Measurements from ENCODE around the gene CRYGB.

Gene CRYGB, protein sequence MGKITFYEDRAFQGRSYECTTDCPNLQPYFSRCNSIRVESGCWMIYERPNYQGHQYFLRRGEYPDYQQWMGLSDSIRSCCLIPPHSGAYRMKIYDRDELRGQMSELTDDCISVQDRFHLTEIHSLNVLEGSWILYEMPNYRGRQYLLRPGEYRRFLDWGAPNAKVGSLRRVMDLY
- total RNA-seq = 0 reads per million in 2 donors

DNA sequence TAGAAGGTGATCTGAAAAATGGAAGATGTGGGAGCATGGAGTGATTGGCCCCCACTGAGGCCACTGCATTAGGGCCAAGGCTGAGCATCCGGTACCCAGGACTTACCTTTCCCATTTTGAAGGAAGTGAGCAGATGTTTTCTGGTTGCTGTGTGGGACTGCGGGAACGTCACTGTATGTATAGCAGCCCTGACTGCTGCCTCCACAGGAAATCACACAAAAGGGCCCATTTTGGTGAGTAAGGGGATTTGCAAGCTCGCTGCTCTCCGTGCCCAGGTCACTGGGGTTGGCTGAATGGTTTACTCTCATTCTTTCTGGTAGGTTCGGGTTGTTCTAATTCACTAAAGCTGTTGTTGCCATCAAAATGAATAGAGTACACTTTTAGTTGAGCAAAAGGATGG lies at the start of gene CRYGB:
CRYGB (minus strand) TSS at position 153 of the 400 bp plus-strand sequence; CDS start at position 115, 38 bp downstream.
- DNase-seq = no peak

DNA sequence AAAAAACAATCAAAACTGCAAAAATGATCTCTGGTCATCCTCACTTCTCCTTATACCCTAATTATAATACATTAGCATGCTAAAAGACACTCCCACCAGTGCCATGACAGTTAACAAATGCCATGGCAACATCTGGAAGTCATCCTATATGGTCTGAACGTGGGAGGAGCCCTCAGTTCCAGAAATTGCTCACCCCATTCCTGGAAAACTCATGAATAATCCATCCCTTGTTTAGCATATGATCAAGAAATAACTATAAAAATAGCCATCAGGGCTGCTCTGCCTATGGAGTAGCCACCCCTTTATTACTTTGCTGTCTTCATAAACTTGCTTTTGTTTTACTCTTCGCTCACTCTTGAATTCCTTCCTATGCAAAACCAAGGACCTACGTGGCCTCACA lies 49.6 kb upstream of the CRYGB start:
- DNase-seq = no peak

DNA sequence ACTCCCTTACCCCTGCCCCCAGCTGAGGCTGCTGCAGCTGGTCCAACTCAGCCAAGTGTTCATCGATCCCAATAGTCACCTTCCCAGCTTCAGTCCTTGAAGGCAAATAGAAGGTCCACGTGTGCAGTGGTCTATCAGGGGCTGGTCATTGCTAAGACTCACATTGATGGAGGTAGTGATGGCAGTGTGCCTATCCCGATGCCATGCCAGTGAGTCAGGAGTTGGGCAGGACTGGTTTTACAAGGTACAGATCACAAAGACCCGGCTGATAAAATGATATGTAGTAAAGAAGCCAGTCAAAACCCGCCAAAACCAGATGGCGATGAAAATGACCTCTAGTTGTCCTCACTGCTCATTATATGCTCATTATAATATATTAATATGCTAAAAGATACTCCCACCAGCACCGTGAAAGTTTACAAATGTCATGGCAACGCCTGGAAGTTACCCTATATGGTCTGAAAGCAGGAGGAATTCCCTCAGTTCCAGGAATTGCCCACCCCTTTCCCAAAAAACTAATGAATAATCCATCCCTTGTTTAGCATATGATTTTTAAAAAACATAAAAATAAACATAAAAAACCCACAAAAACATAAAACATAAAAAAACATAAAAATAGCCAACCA lies 46.8 kb upstream of the CRYGB start:
- no peak for DNase-seq

DNA sequence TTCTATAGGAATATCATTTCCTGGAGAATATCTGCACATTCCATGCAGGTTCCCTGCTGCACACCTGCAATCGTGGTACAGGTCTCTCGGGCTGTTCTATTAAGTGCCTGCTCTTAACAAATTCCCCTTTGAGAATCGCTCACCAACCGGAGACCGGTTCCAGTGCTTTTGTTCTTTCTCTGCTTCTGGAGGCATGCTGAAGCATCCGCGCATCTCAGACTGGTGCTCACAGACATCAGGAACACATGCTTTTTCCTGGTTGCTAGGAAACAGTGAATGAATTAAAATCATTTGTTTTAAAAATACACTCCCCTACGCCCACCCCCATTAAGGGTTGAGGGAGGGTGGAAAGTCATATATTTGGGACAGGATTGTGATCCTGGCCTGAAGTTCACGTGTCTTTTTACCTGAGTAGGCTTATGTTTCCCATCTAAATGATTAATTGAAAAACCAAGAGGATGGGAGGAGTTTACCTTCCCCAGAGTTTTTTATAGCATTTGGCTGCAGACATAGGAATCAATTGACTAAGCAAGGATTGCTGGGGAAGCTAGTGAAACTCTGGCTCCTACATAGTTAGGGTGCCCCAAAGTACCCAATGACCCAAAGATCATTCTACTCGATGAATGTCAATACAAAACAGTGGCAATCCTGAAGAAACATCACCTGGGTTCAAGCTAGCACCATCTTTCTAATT lies 44.0 kb upstream of the CRYGB start, which contains the start of gene C2orf80:
C2orf80 (minus strand) TSS at position 221 of the 694 bp plus-strand sequence. CDS start 3,044 bp downstream, outside the sequence.
- DNase-seq = no peak

DNA sequence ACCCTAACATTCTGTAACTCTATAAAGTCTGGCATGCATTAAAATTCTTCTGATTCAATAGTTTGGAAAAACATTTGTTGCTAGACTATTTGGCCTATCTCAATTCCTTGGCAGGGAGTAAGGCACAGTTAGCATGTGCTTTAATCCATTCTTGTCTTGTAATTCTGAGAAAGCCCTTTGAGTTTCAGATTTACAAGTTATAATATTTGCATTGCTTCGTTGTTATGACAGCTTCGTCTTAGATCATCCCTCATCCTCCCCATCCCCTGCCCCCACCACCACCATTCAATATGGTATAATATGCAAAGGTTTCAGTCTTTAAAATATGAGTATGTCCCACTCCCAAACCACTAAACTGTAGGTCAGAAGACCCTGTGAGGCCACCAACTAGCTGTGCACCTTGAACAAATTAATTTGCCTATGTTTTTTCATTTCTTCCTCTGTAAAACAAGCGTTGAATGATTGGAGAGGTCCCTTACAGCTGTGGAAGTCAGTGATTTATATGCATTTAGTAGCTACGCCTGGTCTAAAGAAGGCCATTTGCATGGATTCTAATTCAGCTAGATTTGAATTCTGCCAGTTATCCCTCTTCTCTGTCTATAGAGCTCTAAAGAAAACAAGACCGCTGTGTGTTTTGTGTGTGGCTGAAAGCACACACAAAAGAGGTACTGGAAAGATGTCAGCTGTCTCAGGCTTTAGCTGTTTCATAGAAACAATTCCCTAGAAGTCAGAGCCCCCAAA lies 43.3 kb upstream of the CRYGB start:
- no peak for DNase-seq

DNA sequence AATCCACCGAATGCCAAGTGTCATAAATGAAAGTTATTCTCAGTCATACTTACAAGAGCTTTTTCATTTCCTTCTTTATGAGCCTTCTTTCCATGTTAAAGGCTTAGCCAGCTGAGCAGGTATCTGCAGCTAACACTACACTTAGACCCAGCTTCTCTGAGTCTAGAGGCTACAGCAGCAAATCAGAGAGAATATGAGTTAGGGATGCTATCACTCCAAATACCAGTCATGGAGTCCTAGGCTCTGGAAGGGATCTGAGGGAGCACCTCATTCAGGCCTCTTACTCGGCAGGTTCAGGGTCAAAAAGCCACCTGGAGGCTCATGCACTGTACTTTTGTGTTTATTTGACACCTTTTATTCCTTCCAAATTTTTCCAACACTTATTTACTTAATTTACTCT lies 40.9 kb upstream of the CRYGB start:
- DNase-seq = no peak

DNA sequence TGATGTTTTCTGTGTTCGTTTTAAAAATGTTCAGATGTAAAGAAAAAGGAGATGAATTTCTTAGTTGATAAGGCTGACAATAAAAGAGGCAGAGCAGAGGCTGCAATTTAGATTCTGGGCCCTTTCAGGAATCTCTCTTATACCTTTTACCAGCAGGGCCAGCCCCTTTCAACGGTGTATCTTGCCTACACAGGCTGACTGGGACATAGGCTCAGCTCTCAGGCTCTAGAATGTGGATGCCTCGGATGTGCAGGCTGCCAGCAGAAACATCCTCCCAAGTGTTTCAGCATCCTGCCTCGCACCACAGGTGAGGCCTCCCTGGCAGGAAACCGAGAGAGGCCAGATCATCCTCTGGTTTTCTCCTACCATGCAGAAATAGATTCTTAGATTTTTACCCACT lies 40.5 kb upstream of the CRYGB start:
- DNase-seq = no peak

DNA sequence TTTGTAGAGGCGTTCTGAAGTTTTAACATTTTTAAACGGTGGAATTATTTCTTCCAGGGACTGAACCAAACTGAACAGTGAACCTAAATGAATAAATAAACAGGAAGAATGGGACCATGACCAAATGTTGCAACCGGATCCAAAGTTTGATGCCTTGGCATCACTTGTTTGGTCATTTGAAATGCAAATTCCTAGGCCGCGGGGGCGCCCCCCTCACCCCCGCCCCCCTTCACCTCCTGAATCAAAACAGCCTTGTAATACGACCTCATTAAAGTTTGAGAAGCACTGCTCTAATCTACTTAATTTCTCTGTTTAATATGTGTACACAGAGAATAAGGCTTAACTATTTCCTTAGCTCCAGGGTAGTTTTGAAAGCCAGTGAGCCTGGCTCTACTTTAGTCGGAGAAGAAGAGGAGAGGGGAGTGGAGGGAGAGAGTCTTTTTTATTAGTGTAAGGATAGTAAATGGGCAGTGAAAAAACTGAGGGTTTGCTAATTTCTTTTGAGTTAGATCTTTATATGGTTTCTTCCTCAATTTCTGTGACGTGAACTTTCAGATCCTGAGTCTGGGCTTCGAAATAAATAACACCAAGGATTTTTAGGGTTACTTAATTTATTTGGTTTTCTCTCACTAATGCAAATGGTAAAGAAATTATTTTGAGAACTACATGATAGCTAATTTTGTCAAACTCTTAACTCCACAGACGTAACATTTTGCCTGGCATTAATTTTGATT lies 38.2 kb upstream of the CRYGB start:
- DNase-seq = no peak

DNA sequence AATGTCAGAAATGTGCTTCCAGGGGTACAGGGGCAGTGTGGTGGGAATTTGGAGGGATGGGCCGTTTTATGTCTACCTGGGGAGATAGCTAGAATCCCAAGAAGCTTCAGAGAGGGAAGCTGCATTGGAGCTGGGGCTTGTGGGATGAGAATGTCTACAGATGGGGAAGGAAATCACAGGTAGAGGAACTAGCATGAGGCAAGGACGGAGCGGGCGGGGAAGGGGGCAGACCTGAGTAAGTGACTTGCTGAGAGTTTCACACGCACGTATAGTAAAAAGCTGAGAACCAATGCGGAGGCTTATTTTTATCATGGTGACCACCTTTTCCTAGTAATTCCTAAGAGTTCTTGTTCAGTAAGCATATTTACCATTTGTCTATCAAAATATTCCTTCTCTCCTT lies 37.6 kb upstream of the CRYGB start:
- DNase-seq = no peak

DNA sequence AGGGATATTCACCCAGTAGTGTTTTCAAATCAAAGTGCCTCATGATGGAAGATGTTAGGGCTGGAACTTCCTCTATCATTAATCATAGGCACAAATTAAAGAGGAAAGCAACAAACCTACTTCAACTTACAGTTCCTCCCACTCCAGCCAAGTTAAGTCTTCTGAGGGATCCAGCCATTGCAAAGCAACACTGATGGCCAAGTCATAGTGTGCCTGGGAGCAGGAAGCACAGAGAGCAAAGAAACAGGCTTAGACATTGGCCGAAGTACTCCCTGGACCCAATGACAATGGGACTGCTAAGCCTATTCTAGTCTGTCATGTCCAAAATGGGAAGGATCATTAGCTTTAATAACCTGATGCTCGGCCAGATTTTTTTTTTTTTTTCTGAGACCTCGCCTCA lies 36.9 kb upstream of the CRYGB start:
- DNase-seq = no peak

DNA sequence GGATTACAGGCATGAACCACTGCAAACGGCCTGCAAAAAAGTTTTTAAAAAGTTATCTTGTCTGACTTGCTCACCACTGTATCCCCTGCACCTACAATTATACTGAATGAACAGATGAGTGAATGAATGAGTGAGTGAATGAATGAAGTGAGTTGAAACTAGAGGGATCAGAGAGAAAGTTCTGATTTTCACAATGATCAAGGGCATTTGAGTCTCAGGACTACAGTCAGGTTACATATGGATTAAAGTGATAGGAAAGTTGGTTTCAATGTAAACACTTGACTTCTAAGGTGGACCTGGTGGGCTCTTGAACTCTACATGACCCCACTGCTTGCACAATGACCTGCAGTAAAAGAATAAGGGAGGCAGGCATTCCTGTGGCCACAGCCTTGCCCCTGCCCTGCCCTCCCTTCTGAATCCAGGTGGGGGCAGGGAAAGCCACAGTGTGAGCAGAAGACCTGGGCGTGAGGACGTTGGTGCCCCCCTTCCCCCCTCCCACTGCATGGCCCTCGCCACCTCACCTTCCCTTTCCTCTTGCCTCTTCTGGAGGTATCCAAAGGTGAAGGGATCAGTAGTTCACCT lies 33.2 kb upstream of the CRYGB start:
- DNase-seq = no peak

DNA sequence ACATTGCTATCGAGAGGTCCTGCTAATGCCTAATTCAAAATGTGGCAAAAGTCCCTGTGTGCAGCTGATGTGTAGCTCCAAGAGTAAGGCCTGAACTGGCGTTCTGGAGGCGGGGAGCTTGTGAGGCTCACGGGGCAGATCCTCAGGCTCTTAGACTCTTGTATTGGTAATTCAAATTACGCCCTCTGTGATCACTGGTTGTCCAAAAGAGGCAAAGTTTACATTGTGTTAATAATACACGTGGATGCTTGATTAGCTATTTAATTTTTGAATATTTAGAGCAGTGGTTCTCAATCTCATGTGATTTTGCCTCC lies 29.8 kb upstream of the CRYGB start:
- no peak for DNase-seq

DNA sequence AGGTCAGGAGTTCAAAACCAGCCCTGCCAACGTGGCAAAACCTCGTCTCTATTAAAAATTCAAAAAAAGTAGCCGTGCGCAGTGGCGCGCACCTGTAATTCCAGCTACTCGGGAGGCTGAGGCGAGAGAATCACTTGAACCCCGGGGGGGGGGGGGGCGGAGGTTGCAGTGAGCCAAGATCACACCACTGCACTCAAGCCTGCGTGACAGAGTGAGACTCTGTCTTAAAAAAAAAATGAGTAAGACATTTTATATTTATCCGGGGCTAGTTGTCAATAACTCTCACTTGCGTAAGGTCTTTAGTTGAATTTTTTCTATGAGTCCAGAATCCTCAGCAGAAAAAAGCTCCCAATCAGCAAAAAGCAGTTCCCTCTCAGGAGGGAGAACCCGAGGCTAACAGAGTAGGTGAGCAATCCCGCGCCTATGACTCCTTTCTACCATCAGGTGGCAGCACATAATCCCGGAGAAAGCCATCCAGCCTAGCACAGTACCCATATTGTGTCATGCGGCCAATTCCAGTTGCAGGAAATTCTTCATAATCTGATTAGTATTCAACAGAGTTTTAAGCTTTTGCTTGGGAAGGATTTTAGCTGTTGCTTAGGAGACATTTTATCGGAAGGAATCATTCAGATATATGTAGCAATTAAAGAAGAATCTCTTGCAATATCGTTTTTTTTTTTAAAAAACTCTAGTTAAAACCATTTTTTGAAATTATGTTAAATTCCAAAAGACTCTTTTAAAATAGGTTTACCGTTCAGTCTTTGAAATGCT lies 29.3 kb upstream of the CRYGB start:
- DNase-seq = peak; percentile 38

DNA sequence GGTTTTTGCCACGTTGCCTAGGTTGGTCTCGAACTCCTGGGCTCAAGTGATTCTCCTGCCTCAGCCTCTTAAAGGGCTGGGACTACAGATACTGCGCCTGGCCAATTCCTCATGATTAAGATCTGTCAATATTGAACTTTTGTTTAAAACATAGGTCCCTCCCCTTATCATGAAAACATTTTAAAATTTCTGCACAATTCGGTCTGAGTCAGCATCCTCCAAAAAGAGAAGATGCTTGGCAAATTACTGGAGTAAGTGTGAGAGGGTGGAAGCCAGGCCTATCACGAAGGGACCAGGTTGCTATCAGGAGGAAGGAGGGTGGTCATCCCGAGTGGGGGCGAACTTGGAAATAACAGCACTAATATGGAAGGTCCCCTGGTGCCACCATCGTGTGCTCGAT lies 28.2 kb upstream of the CRYGB start:
- DNase-seq = no peak

DNA sequence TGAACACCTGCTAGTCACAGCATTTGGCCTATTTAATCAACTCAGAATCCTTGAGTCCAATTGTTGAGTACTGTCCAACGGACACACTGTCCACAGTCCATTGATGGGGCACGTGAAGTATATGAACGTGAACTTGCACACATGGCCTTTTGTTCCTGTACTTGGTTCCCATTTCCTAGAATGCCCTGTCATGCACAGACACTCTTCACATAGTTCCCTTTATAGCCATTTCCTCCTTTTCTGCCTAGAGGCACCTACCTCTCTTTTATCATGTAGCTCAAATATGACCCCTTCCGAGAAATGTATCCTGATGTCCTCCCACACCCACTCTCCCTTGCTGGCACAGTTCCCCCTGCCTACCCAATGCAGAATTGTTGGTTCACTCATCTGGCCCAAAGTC lies 26.2 kb upstream of the CRYGB start:
- no peak for DNase-seq

DNA sequence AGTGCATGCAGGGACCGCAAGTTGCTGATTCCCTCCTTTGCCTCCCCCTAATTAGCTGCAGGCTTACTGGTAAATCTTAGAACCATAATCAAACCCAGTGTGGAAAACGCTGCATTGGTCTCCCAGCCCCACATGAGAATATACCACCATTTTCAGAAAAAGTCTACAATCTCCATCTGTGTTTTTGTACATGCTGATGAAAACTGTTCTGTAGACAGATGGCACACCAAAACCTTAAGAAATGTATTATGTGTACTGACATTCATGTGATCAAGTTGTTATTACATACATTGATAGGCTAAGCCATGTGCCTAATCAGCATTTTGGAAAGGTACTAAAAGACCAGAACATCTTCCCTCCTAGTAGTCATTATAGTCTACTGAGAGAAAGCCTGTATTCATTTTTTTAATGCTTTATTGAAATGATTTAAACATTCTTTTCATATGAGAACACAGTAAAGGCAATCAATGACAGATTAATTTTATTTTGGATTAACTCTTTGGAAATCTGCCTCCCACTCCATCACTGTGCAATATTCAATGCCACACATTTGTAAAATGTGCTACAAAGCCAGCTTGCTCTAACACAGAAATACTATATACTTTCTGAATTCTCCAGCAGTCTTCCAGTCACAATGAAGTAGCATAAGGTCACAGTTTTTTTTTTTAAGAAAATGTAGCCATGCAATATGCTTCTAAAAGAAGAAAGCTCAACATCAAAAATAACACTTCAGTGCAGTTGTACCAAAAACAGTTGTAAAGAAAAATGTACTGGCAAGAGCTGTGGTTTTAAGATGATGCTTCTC lies 19.2 kb upstream of the CRYGB start:
- DNase-seq = no peak

DNA sequence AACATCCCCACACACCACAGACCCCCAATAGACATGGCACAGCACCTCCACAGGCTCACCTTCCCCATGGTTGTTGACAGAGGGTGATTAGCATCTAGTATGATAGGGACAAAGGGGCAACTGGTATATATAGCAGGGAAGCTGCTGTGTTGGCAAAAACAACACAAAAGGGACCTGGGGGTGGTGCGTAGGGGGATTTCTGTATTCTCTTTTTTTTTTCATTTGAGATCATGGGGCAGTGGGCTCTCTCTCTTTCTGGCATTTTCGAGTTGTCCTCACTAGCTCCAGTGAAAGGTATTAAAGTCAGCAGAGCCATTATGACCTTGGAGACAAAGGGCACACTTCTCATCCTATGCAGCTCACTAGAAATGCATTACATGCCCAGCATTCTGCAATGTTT lies 17.5 kb upstream of the CRYGB start, which contains the start of gene CRYGA:
CRYGA (minus strand) TSS at position 101 of the 400 bp plus-strand sequence; CDS start at position 68, 33 bp downstream.
- DNase-seq = no peak

DNA sequence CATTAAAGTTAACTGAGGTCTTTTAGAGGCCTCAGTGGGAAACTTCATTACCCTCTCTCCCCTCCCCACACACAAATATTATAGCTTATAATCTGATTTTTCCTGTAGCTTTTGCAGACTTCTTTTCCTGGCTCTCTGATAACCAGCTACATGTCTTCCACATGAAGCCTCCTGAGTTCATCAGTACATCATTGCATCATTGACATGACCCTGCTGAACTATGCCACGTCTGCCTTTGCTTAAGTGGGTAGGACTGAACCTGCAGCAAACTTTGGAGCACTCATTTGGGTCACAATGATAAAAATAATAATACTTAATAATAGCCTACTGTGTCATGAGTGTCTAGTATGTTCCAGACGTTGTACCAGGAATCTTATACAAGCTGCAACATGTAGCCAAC lies 10.5 kb upstream of the CRYGB start:
- no peak for DNase-seq

DNA sequence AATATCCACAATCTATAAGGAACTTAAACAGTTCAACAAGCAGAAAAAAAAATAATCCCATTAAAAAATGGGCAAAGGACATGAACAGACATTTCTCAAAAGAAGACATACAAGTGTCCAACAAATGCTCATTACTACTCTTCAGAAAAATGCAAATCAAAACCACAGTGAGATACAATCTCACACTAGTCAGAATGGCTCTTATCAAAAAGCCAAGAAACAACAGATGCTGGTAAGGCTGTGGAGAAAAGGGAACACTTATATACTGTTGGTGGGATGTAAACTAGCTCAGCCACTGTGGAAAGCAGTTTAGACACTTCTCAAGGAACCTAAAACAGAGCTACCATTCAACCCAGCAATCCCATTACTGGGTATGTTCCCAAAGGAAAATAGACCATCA lies 7.2 kb upstream of the CRYGB start:
- DNase-seq = no peak

DNA sequence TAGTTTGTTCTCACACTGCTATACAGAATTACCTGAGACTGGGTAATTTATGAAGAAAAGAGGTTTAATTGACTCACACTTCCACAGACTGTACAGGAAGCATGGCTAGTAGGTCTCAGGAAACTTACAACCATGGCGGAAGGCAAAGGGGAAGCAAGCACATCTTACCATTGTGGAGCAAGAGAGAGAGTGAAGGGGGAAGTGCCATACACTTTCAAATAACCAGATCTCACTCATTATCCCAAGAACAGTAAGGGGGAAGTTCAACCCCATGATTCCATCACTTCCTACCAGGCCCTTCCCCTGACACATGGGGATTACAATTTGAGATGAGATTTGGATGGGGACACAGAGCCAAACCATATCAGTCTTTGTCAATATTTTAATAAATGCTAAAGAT lies 5.0 kb upstream of the CRYGB start:
- DNase-seq = no peak

DNA sequence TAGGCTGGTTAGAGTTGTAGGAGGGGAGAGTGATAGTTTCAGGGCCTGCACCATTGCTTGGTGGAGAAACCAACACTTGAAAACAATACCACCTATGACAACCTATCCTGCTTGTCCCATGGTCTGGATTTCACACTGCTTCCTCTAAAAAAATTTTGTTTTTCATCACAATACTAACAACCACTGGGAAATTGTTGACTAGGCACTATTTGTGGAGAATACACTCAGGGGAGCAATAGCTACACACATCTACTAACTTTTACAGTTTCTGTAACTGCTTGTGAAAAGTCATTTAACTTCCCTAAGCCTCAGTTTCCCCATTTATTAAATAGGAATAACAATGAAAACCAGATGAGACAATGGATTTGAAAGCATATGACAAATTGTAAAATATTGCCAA lies 4.1 kb upstream of the CRYGB start:
- no peak for DNase-seq

All from T-helper 9 cell (primary cell).